Suppressor macrophage treated with lipopolysaccharide for 1 hour (primary cell): ENCODE measurements around the gene RSAD1.
"Not testable (repeated sequence)": the region's sequence is repeated elsewhere in the genome, so short reads cannot be mapped to it uniquely, and the experiment has no call there.

Experiments
- DNase-seq, 3 donors: peaks; one replicate each; pipeline ENCODE4 v3.0.0-alpha.2; 2020 to 2022

Gene RSAD1

DNA sequence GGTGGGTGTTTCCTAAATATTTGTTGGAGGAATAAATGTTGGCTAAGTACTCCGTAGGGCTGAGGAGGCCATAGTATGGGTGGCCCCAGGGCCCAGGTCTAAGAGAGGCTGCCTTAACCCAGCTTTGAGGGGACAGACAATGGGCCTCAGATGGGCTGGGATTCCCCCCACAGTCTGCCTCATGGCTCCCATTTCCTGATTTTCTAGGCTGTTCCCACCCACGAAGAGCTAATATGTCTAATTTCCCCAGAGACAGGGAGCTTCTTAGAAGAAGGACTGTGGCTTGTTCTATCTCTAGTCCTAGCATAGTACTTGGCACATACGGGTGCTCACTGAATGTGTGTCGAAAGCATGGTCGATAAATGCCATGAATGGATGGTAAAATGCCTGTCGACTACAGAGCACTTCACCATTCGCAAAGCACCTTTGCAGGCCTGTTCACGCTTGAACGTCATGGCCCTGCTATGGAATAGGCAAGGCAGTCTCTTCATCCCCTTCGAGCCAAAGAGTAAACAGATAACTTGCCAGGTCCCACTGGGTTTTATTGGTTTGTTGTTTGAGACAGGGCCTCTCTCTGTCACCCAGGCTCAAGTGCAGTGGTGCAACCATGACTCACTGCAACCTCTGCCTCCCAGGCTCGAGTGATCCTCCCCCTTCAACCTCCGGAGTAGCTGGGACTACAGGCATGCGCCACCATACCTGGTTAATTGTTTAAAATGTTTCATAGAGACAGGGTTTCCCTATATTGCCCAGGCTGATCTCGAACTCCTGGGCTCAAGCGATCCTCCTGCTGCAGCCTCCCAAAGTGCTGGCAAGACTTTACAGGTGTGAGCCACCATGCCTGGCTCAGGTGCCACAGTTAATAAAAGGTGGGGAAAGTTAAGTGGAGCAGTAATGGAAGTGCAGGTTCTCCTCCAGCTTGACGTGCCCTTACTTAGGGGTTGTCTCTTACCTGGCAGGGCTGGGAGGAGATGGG is 19.7 kb upstream of the RSAD1 start:
- peak; percentile 65 to 77 (median 69) for DNase-seq

DNA sequence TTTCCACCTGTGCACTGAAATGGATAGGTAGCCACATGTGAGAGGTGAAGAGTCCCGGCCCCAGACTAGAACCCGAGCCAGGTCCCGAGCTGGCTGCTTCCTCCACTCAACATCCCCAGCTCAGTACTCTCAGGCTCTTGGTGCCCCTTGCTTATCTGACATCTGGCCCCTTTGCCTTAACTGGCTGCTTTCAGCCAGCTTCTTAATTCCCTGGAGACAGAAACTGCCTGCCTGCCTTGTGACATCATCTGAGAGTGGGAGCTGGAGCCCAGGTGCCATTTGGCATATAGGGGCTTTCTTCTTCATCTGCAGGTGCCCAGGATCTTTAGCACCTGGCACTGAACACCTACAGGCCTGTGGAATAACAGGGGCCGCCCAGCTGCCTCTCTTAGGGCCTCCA is 18.9 kb upstream of the RSAD1 start:
- DNase-seq = no peak

DNA sequence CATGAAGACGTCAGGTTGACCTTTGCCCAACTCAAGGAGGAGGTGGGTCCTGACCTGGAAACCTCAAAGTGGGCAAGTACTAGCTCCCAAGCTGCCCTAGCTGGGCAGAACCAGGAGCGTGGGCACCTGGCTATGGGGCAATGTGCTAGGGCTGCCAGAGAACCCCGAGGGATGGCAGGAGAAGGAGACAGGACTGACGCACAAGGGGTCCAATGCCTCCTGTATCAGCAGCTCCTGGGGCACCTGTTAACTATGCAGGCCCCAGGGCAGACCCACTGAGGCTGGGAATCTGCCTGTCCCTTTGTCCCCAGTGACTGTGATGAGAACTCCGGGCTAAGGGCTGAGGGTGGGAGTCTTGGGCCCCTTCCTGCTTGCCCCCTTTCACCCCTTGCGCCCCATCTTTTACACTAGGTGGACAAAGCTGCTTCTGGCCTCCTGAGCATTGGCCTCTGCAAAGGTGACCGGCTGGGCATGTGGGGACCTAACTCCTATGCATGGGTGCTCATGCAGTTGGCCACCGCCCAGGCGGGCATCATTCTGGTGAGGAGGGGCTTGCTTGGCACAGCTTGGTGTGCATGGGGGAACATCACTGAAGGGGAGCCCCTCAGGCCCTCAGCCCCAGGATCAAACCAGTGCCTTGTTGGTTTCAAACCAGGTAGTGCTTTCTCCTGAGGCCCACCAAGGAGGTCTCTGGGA is 17.7 kb upstream of the RSAD1 start:
- DNase-seq = no peak

DNA sequence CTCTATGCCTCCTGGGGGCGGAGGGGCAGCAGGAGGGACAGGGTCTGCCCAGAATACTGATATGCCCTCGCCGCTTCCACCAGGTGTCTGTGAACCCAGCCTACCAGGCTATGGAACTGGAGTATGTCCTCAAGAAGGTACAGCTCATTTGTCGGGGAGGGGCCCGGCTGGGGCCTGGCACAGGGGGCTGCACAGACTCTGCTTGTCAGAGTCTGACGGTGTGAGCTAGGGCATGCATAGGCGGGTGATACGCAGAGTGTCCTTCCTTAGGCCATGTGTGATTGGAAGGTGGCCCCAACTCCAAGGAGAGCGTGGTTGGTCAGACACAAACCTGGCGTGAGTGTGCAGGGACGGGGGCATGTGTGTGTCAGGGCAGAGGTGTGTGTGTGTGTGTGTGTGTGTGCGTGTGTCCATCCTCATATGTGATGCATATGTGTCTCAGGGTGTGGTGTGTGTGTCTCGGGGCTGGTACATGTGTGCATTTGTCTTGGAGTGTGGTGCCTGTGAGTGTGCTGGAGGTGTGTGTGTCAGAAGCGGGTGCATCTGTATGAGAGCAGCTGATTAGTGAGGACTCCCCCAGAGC is 17.0 kb upstream of the RSAD1 start:
- no peak for DNase-seq

DNA sequence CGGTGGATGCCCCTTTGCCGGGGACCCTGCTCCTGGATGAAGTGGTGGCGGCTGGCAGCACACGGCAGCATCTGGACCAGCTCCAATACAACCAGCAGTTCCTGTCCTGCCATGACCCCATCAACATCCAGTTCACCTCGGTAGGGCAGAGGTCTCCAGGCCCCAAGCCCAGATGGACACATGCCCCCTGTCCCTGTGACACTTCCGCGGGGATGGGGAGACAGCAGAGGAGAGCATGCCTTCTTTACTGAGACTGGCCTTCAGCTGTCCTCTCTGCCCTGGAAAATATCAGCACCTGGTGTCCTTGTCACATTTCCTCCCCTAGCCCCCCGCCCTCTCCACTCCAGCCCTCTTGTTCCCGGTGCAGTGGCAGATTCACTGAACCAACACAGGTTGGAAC is 16.2 kb upstream of the RSAD1 start:
- no peak for DNase-seq

DNA sequence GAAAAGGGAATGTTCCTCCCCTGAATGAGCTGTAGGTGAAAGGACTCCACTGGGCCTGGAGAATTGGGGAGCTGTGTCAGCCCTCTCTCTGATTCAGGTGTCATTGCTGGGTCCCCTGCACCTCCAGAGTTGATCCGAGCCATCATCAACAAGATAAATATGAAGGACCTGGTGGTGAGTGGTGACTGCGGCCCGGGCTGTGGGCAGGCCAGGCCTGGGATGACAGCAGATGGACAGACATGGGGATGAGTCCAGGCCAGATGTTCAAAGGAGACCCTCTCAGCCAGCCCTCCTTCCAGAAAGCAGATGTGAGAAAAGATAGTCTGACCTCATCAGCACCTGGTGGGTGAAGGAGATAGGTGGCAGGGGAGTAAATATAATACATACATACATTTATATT is 14.5 kb upstream of the RSAD1 start:
- DNase-seq = no peak

DNA sequence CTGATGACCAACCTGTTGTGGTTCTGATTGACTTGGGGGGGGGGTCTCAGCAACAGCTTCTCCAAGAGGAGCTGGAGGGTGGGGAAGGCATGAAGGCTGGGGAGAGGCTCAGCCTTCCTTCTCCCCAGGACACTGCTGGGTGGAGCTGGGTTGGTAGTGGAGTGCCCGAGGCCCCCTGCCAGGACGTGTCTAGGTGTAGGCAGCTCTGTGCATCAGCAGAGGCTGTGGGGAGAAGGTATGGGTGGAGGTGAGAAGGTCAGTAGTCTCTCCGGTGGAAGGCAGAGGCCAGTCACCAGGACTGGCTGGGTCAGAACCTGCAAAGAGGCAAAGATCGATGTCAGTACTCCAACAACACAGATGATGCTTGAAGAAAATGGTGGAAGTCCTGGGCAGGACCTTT is 13.9 kb upstream of the RSAD1 start:
- no peak for DNase-seq

DNA sequence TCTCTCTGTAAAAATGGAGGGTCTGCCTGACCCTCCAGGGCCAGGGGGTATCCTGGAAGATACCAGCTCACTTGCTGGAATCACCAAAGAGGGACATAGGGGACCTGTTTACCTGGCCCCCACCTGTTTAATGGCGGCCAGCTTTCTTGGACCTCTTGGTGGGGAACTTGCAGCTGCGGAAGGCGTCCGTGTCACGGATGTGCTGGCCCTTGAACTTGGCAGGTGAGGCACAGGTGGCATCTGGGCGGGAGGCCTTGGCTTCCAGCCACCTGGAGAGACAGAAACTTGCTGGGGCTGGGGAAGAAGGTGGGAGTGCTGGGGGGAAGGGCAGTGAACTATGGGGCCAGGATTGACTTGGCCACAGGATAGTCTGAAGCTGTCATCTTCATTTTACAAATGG is 13.5 kb upstream of the RSAD1 start:
- no peak for DNase-seq

DNA sequence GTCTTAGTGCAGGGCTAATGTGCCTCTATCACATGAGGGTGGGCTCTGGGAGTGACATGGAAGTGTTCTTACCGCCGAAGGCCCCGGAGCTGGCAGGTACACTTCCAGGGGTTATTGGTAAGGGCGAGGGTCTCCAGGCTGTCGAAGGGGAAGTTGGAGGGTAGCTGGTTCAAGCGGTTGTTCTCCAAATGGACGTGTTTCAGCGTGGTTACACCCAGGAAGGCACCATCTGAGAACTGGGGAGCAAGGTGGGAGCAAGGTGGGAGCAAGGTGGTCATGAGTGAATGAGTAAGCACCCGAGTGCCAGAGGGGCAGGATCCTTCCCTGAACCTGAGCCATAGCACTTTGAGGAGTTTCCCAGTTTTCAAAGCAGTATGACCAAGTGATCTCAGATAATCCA is 13.0 kb upstream of the RSAD1 start:
- DNase-seq = no peak

DNA sequence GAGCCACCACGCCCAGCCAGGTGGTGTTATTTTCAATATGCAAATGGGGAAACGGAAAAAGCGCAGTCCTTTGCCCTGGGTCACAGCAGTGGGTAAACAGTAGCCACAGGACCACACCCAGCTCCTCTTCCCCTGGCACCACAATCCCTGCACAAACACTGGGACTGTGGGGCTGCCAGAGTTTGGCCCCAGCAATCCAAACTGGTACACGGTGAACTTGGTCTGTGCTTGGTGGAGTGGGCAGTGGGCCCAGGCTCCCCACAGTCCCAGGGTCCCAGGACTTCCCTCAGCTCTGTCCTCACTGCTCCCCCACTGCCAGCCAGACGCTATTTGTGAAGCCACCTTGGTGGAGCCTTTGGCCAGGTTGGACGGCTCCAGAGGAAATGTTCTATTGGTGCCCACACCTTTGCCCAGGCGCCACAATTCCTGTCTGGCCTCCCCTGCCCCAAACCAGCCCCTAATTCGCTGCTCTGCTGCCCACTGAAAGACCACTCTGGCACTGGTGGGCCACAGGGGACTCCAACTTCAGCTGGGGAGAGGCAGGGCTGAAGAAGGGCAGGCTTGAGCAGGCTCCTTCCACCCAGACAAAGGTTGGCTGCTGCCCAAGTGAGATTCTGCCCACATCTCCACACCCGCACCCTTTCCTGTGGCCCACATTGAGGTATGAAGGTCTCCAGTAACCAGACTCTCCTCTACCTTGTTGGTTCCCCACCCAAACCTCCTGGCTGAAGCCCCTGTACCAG is 12.1 kb upstream of the RSAD1 start:
- no peak for DNase-seq

DNA sequence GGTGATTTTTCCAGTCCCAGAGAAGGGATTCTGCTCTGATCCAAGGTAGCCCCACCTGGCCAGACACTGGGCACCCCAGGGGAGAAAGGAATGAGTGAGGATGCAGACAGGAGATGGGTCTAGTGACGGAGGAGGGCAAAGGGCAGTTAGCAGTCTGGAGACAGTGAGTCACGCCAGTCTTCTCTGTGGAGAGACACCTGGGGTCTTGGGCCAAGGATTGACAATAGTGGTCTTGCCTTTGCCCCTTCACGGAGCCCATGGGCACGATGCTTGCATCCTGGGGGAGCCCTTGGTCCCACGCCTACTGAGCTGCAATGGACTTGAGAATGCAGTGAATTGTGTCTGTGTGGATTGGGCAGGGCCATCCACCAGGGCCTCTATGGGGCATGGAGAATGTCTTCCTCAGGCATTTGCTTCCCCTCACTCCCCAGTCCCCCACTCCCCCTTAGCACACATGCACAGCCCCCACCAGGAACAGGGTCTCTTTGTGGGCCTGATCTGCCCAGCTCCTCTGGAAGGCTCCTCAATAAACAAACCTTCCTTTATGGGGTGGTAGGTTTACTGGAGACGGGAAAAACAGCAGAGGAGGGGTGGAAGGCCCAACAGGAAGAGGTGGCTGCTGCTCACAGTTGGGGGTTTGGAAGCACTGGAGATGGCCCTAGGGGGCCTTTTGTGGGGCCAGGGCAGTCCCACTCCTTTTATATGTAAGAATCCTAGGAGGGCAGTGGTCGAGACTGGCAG is 11.4 kb upstream of the RSAD1 start:
- no peak for DNase-seq

DNA sequence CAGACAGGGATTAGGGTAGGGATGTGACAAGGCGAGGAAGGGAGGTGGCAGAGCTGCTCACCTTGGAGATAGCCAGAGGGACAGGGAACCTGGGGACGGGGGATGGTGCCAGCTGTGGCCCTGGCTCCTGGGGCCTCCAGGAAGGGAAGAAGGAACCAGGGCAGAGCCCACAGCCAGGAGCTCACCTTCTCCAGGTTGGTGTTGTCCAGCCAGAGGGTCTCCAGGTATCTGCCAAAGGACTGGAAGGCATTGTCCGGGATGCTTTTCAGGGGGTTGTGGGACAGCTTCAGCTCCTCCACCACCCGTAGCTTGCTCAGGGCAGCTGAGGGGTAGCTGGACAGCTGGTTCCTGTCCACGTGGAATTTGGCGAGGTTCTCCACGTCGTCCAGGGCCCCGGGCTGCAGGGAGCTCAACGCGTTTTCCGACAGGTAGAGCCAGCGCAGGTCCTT is 10.8 kb upstream of the RSAD1 start:
- no peak for DNase-seq

DNA sequence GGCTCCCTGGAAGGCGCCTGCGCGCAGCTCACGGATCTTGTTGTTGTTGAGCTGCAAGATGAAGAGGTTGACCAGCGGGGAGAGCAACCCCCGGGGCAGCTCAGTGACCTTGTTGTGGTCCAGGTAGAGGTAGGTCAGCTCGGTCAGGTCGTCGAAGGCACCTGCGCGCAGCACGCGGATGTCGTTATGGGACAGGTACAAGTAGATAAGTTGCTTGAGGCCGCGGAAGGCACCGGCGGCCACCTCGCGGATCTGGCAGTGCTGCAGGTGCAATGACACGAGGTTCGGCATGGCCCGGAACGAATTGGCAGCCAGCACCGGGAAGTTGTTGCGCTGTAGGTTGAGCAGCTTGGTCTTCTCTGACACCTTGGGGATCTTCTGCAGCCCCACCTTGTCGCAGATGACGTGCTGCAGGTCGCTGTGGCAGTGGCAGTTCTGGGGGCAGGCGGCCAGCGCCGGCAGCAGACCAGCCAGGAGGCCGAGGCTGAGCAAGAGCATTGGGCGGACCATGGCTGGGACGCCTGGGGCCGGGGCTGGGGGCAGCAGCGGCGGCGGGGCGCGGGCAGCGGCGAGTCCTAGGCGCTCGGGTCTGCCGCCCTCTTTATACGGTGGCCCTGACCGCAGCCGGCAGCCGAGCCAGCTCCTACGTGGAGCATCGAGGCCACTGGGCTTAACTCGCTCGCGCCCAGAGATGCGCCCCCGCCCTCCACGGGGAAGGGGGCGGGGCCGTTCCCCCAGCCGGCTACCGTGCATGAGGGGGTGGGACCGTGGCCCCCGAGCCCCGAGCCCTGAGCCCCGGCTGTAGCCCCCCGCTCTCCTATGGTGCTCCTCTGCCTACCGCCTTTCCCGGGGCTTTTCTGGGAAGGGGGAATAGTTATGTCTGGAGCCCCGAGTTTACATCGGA is 10.1 kb upstream of the RSAD1 start, which contains the start of gene CHAD:
Gene CHAD, minus strand, starts transcription at position 577 of the 904 bp plus-strand sequence. Its CDS starts 67 bp downstream, at position 510.
- DNase-seq = no peak

DNA sequence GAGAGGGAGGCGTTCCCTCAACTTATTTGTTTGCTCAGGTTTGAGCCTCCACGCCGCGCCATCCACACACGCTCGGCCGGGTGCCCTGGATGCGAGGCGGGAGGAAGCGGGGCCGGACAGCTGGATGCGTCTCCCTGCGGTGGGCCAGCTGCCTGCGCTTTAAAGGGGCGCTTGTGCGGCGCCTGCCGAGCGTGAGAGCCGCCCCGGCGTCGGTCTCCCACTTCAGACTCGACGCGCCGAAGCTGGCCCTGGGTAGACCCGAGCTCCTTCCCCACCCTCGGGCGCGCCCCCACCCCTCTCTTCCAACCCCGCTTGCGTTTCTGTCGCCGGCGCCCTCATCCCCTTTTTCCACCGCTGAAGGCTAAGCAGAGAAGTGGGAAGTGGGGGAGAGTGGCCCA is 9.5 kb upstream of the RSAD1 start:
- no peak for DNase-seq

DNA sequence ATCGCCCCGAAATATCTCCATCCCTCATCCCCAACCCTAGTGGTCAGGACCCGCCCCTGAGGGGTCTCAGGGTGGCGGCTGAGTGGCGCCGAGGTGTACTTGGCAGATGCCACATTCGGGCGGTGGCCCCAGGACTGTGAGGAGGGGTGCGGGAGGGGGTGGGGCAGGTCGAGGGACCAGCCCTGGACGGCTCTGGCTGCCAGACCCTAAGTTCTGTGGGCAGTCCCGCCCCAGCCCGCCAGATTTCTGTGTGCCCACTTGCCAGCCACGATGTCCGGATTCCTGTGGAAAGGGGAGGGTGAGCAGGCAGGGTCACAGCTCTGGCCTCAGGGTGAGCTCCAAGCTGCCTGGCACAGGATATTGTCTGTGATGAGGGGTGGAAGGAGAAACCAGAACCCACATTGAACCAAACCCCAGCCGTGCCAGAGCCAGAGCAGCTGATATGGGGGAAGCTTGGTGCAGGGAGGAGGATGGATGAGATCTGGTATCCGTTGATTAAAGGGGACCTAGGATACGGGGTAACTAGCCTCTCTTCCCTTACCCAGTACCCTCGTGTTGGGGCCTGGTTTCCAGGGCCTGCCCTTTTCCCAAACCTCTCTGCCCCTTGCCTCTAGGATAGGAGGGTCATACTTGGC is 8.9 kb upstream of the RSAD1 start:
- DNase-seq = no peak

DNA sequence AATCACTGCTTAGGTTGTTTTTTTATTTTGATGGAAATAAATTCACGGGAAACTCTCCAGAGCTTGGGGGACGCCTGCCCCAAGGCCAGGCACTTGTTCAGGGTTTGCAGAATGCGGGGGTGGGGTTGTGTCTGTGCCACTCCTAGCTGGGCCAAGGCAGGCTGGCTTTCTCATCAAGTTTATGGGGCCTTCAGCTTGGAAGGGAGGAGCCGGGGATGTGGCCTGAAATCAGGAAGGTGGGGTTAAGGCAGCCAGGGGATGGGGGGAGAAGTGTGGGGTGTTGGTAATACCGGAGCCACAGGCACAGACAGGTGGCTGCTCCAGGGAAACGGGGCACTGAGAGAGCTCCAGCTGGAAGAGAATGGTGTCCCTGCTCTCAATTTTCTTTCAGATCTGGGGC is 8.2 kb upstream of the RSAD1 start:
- no peak for DNase-seq

DNA sequence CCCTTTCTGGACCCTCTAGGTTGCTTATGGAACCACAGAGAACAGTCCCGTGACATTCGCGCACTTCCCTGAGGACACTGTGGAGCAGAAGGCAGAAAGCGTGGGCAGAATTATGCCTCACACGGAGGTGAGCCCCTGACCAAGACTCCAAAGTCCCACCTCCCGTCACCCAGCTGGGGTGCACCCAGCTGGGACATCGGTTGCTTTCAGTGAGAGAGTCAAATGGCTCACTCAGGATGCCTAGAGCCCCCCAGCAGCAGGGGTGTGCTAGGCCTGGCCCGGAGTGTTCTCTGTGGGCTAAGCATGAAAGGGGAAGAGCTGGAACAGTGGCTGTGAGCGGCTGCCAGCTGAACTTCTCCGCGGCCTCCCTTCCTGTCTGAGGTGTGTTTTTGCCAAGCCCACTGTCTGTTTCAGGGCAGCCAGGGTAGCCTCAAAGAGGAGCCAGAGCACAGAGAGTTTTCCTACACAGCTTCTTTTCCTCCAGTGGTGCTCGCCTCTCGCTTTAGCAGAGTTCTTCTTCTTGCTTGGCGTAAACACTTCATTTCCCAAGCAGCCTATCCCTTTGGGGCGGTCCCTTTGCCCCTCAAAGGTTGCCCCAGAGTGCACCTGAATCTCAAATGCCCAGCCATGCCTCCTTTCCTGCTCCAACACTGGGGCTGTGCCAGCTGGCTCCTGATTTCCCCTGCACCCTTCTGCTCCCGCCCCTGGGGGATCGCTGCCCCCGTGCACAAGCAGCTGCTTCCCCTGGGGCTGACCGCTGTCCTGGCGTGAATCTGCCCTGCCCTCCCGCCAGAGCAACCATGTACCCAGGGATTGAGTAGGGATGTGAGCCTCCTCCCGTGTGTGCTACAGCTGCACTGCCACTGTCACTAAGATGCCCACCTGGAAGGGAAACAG is 7.4 kb upstream of the RSAD1 start:
- no peak for DNase-seq

DNA sequence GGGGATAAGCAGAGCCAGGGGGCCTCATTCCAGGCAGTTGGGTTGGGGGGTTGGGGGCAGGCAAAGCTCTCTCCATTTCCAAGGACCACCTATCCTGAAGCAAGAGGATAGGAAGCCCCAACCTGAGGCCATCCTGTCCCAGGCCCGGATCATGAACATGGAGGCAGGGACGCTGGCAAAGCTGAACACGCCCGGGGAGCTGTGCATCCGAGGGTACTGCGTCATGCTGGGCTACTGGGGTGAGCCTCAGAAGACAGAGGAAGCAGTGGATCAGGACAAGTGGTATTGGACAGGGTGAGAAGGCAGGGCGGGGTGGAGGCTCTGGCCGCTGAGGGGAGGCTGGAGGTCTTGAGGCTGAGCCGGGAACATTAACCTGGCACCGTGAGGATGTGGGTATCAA is 6.4 kb upstream of the RSAD1 start:
- no peak for DNase-seq

DNA sequence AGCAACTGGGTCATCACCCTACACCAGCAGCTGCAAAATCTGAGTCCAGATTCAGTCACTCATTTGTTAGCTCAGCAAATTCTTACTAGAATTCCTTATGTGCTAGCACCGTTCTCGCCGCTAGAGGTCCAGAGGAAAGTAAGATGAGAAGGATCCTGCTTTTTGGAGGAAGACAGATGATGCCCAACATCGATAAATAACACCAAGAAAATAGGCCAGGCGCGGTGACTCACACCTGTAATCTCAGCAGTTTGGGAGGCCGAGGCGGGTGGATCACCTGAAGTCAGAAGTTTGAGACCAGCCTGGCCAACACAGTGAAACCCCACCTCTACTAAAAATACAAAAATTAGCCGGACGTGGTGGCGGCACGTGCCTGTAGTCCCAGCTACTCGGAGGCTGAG is 5.9 kb upstream of the RSAD1 start:
- DNase-seq = not testable (repeated sequence)

DNA sequence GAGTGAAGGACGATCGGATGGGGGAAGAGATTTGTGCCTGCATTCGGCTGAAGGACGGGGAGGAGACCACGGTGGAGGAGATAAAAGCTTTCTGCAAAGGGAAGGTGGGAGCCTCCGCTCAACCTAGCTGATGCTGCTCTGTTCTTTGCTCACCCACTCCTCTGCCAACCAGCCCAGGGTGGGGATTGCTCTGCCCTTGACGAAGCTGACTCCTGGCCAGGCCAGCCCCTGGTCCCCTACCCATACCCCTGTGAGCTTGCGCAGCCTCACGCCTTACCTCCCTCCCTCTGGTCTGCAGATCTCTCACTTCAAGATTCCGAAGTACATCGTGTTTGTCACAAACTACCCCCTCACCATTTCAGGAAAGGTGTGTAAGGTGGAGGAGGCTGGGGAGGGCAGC is 4.8 kb upstream of the RSAD1 start:
- no peak for DNase-seq
